A549 (cell line): ENCODE data around the gene TBL1XR1.

Source experiments
- EP300 ChIP-seq, 2 experiments: fragments of >200 bp; sonication (Bioruptor Twin); formaldehyde crosslinking; IDR thresholded peaks; 2 replicates in 1 of 2; 3 replicates in 1 of 2; pipeline ENCODE4 v1.6.1; 2016 to 2017
- PHF8 ChIP-seq: fragments of 200-600 bp; sonication (generic); IDR thresholded peaks from 2 replicates; pipeline ENCODE4 v1.6.1; 2016; ENCODE audit warnings: low read depth, mild to moderate bottlenecking, antibody characterized with exemption, moderate library complexity, borderline replicate concordance
- SMC3 ChIP-seq: fragments of >200 bp; sonication (Bioruptor Twin); formaldehyde crosslinking; IDR thresholded peaks from 3 replicates; pipeline ENCODE4 v1.6.1; 2018; ENCODE audit warnings: inconsistent platforms
- SREBF2 ChIP-seq: fragments of 450-650 bp; IDR thresholded peaks from 2 replicates; pipeline ENCODE4 v1.6.1; 2014; ENCODE audit warnings: mild to moderate bottlenecking, moderate library complexity
- TF ChIP-seq, protein P1 (sequence below): fragments of >200 bp; sonication (Bioruptor Twin); formaldehyde crosslinking; IDR thresholded peaks from 3 replicates; pipeline ENCODE4 v1.5.1; 2016
- TF ChIP-seq, protein P2 (sequence below): IDR thresholded peaks from 2 replicates; pipeline ENCODE4 v1.6.1; 2012; ENCODE audit warnings: low read depth, borderline replicate concordance
- TF ChIP-seq, protein P3 (sequence below): fragments of 450-650 bp; IDR thresholded peaks from 2 replicates; pipeline ENCODE4 v1.6.1; 2014; ENCODE audit warnings: antibody characterized with exemption

DNA sequence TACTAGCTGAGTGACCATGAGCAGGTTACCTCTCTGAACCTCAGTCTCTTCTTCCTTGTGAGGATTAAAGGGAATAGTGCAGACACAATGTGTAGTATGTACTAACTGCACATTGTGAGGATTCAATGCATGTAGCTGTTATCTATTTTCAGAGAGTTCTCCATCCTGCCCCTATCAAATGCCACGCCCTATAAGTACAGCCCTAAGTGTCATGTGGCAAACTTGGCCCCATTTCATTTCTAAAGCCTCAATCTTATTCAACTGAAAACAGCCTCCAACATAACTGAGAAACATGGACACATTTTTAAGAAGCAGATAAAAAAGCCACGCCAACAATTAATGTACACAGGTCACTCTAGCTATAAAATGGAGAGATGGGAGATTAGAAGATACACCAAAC is 220.0 kb downstream of the TBL1XR1 start:
- TF ChIP-seq, protein P1, sequence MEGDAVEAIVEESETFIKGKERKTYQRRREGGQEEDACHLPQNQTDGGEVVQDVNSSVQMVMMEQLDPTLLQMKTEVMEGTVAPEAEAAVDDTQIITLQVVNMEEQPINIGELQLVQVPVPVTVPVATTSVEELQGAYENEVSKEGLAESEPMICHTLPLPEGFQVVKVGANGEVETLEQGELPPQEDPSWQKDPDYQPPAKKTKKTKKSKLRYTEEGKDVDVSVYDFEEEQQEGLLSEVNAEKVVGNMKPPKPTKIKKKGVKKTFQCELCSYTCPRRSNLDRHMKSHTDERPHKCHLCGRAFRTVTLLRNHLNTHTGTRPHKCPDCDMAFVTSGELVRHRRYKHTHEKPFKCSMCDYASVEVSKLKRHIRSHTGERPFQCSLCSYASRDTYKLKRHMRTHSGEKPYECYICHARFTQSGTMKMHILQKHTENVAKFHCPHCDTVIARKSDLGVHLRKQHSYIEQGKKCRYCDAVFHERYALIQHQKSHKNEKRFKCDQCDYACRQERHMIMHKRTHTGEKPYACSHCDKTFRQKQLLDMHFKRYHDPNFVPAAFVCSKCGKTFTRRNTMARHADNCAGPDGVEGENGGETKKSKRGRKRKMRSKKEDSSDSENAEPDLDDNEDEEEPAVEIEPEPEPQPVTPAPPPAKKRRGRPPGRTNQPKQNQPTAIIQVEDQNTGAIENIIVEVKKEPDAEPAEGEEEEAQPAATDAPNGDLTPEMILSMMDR = no peak
- TF ChIP-seq SREBF2 (no peak), EP300 (IDR thresholded peaks at IDR 0.05) (no peak), PHF8 (no peak), SMC3 (no peak)
- TF ChIP-seq, protein P2, sequence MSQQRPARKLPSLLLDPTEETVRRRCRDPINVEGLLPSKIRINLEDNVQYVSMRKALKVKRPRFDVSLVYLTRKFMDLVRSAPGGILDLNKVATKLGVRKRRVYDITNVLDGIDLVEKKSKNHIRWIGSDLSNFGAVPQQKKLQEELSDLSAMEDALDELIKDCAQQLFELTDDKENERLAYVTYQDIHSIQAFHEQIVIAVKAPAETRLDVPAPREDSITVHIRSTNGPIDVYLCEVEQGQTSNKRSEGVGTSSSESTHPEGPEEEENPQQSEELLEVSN = no peak
- TF ChIP-seq, protein P3, sequence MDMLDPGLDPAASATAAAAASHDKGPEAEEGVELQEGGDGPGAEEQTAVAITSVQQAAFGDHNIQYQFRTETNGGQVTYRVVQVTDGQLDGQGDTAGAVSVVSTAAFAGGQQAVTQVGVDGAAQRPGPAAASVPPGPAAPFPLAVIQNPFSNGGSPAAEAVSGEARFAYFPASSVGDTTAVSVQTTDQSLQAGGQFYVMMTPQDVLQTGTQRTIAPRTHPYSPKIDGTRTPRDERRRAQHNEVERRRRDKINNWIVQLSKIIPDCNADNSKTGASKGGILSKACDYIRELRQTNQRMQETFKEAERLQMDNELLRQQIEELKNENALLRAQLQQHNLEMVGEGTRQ = no peak
